Activated CD4-positive, alpha-beta T cell treated with anti-CD3 and anti-CD28 coated beads for 1 hour (primary cell): ENCODE results near the gene PID1.

ENCODE experiments used
- DNase-seq: peaks from one replicate; pipeline ENCODE4 v3.0.0-alpha.2; 2020

PID1 gene

DNA sequence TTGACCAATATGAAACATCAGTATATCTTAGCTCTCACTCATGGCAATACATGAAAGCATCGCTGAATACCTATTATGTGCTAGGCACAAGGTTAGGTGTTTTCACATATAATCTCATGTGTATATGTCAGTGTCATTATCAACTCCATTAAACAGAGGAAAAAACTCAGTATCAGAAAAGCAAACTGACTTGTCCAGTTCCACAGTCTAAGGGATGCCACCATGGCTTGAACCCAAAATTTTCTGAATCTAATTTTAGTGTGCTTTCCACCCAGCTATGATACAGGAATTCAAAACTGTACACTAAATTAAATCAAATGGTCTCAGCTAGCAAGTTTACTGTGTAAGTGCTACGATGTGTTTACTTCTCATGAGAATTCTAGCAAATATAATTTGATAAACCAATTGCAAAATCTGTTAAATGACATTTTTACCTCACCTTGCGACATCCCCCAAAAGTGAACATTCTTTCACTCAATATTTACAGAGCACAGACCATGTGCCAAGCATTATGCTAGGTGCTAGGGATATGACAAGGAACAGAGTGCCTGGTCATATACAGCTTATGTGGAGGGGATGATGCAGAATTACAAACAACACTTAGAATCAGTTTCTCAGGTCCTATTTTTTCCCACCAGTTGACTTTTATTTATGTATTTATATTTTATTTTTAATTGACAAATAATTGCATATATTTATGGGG, 211.6 kb downstream of the PID1 start:
- no peak for DNase-seq

DNA sequence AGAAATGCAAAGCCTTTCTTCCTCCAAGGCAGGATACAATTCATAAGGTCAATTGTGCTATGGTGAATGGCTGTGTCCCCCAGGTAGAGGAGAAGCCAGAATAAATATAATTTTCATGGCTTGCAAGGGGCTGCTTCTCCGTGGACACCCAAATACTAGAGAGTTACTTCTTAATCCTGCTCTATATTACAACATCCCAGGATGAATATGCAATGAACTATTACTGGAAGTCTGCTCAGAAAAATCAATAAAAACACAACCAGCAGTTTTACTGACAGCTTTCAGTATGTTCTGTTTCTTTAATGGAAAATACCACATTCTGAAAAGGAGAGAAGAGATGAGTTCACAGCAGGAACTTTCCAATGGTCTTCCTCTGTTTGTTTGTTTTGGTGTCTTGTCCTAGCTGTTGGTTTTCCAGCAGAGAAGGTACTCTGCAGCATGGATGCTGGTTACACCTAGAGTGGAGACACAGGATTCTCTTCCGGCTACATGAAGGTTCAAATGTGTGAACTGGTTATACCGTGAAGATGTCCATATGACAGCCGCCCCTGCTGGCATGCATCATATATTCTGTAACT, 213.0 kb downstream of the PID1 start:
- no peak for DNase-seq

DNA sequence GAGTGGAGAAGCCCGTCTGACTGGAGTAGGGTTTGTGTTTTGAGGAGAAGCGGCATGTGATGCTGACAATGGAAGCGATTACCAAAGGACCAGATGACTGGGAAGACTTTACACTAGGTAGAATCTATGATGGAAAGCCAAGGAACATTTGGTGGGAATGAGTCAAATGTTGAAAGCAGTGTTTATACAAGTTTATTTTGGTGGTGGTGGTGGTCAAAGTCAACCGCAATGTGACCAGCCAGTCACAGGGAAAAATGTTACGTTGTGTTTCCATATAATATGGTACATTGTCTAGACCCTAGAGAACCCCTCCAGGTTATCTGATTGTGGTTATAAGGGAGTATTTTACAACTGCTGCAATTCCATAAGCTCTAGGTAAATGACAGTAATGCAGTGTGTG, 216.8 kb downstream of the PID1 start:
- DNase-seq: no peak

DNA sequence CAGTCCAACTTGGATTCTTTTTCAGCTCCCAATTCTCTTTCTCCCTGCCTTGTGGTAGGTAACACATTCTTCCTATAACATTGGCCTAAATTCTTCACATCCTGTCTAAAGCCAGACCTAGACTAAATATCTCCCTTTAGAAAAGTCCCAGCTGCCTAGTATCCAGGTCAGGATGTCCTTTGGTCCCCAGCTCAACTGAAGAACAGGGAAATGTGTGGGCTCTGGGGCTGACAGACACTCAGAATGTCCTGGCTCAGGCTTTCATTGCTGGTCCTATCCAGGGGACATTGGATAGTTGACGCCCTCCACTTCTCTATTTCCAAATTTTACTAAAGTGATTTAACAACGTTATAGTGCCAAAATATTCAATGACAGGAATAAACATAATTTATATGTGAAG, 219.3 kb downstream of the PID1 start:
- DNase-seq: no peak

DNA sequence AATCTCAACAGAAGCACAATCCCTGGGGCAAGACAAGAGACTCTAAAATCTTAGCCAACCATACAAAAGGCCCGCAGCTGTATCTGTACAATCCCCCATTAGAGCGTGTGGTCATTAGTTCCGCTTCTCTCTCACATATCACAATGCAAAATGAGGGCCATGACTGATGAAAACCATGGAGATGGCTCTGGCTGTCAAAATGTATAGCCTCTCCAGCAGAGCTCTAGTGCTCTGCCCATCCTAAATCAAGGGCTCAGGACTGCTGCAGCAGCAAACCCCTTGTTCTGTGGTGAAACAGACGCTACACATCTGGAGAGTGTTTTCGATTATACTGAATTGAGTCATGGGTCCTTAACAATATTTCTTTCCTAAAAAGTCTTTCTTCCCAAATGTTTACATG, 221.0 kb downstream of the PID1 start:
- no peak for DNase-seq

DNA sequence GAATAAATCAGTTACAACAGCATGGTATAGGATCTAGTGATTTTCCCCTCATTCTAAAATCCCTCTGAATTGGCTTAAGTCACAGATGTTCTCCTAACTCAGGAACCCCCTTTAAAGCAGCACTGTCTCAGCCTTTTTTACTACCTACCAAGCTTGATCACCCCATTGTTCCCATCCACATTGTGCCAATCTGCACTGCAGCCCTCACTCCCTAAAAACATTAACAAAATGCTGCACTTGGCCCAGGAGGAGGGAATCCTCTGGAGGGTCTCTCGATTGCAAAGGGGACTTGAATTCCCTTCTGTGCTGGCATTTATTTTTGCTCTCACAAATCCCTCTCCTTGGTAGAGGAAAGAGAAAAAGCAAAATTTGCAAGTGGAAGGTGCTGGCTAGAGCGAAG, 223.0 kb downstream of the PID1 start:
- no peak for DNase-seq

DNA sequence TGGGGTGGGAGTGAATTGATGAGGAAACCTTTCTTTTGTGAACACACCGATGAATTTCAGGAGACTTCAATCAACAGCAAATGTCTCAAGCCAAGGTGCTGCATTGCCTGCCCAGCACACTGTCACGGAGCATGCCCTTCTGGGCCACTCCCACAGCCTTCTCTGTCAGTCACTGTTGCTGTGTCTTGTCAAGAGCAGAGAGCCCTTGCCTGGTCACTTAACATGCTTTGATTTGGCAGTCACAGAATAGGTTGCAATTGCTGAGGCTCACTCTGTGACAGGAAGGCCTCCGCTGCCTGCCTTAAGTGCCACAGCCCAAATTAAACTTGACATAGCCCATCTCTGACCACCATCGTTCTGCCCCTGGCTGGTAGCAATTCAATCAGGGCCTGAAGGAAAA, 225.4 kb downstream of the PID1 start:
- DNase-seq: no peak

DNA sequence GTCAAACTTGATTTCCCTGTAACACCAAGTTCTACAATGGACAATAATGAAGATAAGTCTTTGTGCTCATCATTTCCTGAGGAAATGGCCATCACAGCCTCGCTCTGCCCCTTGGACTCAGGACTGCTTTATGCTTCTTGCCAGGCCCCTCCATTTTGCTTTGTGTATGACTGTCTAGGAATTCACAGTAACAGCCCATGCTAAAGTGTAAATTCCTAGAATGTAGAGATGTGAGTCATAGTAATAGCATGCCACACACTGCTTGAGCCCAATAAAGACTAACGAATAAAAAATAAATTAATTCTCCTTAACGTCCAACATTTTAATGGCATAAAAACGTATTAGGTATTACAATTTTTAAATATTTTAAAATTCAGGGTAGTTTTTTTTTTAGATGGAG, 226.5 kb downstream of the PID1 start:
- DNase-seq: no peak

DNA sequence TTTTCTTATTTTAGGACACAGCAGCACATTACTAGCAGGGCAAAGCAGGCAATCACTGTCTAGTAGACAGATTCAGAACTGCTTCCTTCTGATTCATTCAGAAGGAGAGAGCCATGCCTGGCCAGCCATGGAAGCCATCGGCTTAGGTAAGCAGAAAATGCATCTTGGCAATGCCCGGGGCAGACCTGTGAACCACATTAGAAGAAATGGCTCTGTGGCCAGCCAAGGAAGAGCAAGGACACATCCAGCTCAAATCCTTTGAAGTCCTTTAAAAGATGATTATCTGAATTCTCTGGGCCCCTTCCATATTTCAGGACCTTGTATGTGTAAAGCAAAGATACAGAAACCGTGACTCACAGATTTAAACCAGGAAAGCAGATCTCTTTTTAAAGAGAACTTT, 227.4 kb downstream of the PID1 start:
- no peak for DNase-seq

DNA sequence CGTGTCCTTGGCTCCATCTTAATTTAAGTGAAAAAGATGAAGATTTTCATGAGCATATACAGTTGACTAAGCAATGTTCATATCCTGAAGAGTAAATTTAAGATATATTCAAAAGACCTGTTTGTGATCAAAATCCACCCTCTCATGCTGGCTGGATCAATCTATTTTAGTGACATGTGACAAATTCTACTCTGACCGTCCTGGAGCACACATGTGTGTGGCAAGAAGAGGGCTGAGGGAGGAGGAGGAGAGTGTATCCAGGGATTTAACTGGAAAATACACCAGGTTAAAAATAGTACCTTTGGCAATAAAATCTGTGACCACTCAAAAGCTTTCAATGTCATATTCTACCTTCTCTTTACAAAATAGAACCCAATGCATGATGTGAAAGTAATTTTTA, 228.7 kb downstream of the PID1 start:
- no peak for DNase-seq

DNA sequence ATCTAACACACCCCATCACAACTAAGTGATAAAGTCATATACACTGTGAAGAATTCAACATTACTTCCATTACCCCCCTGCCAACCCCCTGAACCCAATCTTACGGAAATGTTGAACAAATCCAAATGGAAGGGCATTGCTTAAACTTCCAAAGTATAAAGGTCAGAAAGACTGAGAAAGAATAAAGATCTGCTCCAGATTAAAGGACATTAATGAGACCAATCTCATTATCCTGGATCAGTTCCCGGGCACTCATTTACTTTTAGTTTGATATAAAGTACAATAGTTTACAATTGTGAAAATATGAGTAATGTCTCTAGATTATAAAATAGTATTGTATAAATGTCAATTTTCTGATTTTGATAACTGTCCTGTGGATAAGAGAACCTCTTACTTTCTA, 229.4 kb downstream of the PID1 start:
- no peak for DNase-seq

DNA sequence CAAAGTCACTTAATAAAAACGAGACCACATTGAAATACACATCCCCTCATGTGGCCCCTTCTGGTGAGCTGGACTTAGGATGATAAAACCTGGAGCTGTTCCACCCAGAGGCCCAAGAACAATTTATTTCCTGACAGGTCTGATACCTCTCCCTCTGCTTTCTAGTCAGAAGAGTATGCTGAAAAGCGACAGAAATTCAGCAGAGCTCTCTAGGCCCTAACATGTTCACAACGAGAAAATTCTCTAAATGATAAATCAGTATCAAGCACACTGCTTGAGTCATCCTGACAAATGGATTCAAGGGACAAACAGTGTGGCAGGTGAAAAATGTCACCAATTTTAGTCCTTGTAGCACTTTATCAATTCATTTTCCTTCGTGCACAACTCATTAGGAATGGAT, 233.5 kb downstream of the PID1 start:
- no peak for DNase-seq

DNA sequence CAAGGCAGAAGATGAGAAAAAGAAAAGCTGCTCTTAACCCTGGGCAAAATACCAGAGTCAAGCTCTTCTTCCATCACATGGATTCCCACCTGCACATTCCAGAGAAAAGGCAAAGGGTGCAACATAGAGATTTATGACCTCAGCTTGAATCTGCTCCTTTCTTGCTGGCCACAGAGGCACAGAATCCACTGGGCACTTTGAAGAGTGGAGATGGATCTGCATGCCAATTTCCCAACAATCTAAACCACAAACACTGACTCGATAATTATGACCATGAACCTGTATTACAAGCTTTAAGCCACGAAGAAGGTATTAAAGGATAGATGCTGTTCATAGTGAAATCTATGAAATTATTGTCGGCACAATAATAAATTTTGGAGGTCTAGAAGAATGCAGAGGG, 237.3 kb downstream of the PID1 start:
- DNase-seq: no peak

DNA sequence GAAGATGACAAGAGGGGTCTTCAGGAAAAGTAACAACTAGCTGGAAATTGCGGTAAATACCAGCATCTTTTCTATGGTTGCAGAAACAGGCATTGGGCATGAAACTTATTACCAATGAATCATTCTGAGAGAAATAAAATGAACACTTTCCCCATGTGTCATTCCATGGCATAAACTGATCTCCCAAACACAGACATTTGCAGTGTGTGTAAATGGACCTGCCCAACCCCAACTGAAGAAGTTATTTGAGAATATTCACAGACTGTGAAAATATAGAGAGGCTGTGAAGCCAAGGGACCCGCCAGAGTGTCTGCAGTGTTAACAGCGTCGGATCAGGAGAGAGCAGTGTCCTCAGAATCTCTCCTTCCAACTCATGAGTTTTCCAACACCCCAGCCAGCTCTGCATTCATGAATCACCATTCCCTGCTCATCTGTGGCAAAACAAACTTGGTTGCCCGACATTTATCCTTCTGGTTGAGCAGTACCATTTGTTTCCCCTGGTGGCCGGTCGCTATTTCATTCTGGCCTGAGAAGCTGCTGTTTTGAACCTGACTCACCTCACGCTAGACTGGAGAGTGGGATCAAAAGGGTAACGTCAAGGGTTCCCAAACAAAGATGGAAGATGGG, 238.4 kb downstream of the PID1 start:
- no peak for DNase-seq

DNA sequence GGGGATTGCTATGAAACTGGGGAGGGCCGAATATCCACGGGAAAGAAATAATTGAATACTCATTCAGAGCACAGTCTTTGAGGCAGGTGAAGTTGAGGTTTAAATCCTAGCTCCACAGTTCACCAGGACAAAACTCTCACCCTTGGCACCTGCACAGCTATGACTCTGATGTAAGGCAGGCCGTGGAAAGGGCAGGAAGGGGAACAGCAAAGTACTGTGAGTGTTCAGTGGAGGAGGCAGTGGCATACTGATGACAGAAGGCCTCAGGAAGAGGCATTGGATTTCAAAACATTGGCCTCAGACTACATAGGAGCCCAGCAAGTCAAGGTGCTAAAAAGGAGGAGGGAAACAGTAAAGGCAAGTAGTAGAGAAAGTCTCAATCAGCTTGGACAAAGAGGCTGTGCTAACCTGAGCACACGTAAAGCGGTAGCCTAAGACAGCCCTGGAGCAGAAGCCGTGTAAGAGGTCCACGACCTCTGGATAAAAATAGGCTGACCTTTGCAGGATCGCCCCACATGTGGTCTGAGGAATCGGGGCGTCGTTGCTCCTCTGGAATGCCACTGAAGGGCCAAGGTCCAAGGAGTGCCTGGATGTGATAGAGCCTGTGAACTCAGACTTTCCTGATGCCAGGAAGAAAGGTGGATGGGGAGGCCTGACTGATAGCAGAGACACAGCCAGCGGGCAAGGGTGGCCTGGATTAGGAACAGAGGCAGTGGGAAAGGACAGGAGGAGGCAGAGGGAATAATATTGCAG, 243.6 kb downstream of the PID1 start:
- no peak for DNase-seq

DNA sequence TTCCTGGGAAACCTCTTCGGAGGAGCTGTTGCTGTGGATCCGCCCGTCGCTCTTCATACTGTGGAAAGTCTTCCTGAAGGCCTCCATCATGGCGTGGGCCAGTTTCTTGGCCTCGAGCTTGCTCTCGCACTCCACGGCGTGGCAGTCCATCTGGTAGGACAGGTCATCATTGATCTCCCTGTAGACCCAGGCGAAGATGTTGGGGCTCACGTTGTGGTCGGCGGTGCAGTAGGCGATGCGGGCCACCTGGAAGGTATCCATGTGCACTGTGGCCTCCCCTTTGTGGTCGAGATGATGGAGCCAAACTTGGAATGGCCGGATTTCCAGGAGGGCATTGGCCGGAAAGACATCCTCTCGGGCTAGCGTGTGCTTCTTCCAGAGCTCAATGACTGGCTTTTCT, 245.4 kb downstream of the PID1 start:
- DNase-seq: no peak

DNA sequence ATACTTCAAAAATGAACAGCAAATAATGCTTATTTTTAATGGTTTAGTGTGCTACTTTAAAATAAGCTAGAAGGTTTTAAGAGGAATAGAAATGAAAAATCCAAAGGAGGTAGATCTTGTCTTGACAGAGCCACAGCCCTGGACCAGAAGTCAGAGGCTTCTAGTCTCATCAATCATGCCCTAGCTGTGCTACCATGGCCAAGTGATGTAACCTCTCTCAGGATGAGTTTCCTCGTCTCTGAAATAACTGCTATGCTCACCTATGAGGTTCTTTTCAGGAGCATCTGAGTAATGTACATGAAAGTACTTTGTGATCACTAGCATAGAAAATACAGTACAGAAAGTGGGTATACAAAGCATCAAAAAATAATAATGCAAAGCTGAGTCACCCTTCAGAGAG, 248.4 kb downstream of the PID1 start:
- no peak for DNase-seq

DNA sequence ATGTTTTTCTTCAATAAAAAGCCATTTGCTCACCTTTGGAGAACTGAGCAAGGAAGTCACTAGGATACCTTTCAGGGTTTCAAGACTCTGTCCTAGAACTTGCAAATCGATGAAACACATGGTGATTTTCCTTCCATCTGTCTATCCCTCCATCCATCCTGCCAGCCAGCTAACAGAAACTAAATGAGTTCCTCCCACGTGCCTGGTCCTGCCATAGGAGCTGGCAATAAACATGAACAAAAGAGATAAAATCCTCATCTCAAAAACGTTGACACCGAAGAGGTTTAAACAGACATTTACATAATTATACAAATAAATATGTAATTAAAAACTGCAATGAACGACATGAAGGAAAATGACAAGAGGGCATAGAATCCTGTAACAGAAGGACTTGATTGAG, 249.0 kb downstream of the PID1 start:
- DNase-seq: no peak

DNA sequence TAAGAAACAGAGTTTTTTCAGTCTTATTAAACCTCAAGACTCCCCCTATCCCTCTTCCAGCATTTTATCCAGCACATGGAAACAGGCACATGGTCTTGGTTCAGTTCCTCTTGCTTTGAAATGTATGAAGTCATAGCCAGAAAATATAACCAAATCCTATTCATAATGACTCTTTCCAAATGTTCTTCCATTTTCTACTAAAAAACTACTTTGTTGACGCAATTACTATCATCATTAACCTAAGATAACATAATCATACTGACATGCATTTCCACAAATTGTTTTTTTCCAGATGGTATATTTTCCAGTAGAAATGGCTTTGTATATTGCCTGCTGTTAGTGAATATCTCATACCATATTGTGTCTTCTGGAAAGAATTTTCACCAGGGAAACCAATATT, 261.3 kb downstream of the PID1 start:
- DNase-seq: no peak

DNA sequence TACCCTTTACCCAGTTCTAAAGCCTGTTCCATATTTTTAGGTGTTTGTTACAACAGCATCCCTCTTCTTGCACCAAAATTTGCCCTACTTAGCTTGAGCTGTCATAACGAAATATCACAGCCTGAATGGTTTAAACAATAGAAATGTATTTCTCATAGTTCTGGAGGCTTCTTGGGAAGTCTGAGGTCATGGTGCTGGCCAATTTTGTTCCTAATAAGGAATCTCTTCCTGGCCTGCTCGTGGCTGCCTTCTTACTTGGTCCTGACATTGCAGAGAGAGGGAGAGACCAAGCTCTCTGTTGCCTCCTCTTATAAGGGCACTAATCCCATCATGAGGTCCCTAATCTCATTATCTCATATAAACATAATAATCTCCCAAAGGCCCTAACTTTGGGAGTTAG, 267.8 kb downstream of the PID1 start:
- DNase-seq: no peak

DNA sequence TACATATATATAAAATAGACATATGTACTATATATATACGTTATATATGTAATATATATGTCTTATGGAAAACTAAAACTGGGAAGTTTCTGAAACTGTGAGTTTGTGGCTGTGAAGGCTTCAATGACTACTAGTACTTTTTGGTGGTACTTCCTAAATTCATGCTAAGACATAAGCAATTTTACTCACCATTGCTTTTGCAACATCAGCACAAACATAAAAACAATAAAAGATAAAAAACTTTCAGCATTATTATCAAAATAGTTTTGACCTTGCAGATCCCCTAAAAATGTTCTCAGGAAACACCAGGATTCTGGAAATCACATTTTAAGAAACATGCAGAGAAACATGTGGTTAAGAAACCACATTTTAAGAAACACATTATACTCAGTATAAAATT, 269.9 kb downstream of the PID1 start:
- DNase-seq: no peak

DNA sequence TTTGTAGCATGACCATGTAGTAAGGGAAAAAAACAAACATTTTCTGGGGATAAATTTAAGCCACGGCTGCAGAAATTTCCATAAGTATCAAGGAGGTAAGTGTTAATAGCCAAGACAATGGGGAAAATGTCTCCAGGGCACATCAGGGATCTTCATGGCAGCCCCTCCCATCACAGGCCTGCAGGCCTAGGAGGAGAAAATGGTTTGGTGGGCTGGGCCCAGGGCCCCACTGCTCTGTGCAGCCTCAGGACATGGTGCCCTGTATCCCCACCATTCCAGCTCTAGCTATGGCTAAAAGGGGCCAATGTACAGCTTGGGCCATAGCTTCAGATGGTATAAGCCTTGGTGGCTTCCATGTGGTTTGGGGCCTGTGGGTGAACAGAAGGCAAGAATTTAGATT, 271.8 kb downstream of the PID1 start:
- no peak for DNase-seq

DNA sequence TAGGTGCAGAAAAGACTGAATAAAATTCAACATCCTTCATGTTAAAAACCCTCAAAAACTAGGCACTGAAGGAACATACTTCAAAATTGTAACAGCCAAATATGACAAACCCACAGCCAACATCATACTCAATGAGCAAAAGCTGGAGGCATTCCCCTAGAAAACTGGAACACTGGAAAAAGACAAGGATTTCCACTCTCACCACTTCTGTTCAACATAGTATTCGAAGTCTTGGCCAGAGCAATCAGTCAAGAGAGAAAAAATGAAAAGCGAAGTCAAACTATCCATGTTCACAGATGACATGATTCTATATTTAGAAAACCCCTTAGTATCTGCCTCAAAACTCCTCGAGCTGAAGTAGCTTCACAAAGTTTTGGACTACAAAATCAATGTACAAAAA, 282.3 kb downstream of the PID1 start:
- DNase-seq: no peak
